T-cell (primary cell): ENCODE results near the gene ECSIT. TPM values are rescaled to one million over a fixed set of nuclear protein-coding genes. Genes with fewer than 3 reads are reported as not detected.

ENCODE experiments used
- ATAC-seq, 4 experiments: fragments of 200-7000 bp in 3 of 4; fragments of 150-1000 bp in 1 of 4; cut with Tn5 transposase; replicated peaks in 1 of 4; 1 replicate in 3 of 4; 2 replicates in 1 of 4; pipeline ENCODE4 v1.10.0; 2021; ENCODE audit warnings: moderate library complexity in 3 of 4, mild to moderate bottlenecking in 2 of 4, moderate number of reproducible peaks in 1 of 4
- CTCF ChIA-PET, 2 donors: fragments of 300-600 bp; sonication (Branson Sonifier 250); formaldehyde crosslinking; loops; one replicate each; lab custom pipeline; 2022; ENCODE audit warnings: antibody characterized with exemption in 2 of 2; lab: Charles Lee
- POLR2A ChIA-PET, 2 donors: fragments of 300-600 bp; sonication (Branson Sonifier 250); formaldehyde crosslinking; loops; one replicate each; lab custom pipeline; 2022; ENCODE audit warnings: antibody characterized with exemption in 2 of 2; lab: Charles Lee
- DNase-seq, 35 experiments: peaks; one replicate each; pipeline versions ENCODE4 v3.0.0 to v3.0.0-alpha.2; 2013 to 2023
- H3K27ac ChIP-seq: one replicate; pipeline ENCODE4 v1.5.1; 2013; ENCODE audit warnings: low read length
- H3K27me3 ChIP-seq, 2 experiments: replicated peaks in 1 of 2; 1 replicate in 1 of 2; 2 replicates in 1 of 2; pipeline versions ENCODE4 v1.6.1 to v1.7.0; 2013; ENCODE audit warnings: low read length in 1 of 2, mixed read lengths in 1 of 2; ENCODE audit not compliant: control insufficient read depth in 2 of 2, insufficient read depth in 2 of 2; ENCODE audit errors: extremely low read depth in 1 of 2
- H3K36me3 ChIP-seq, 2 donors: 1 replicate in 1 of 2; 2 replicates in 1 of 2; pipeline versions ENCODE4 v1.6.1 to v1.7.0; 2013; ENCODE audit warnings: low read length in 1 of 2; ENCODE audit not compliant: control insufficient read depth in 2 of 2, insufficient read depth in 1 of 2; ENCODE audit errors: extremely low read depth in 1 of 2
- H3K4me1 ChIP-seq, 2 experiments: 1 replicate in 1 of 2; 2 replicates in 1 of 2; pipeline versions ENCODE4 v1.6.1 to v1.7.0; 2013; ENCODE audit warnings: low read length in 2 of 2, mixed read lengths in 1 of 2; ENCODE audit not compliant: insufficient read depth in 2 of 2, control insufficient read depth in 1 of 2; ENCODE audit errors: extremely low read depth in 1 of 2
- H3K4me3 ChIP-seq, 2 donors: 1 replicate in 1 of 2; 2 replicates in 1 of 2; pipeline versions ENCODE4 v1.5.1 to v1.7.0; 2013; ENCODE audit warnings: mild to moderate bottlenecking in 2 of 2, low read length in 1 of 2, moderate library complexity in 1 of 2; ENCODE audit not compliant: control insufficient read depth in 1 of 2; ENCODE audit errors: extremely low read depth in 1 of 2
- H3K9me3 ChIP-seq: 2 replicates; pipeline ENCODE4 v1.7.0; 2013
- H3K27ac Mint-ChIP-seq, 2 donors: one replicate each; pipeline ENCODE4 v1.8.0; 2020 to 2021; ENCODE audit warnings: mild to moderate bottlenecking in 2 of 2, mixed read lengths in 2 of 2
- H3K27me3 Mint-ChIP-seq, 2 donors: one replicate each; pipeline ENCODE4 v1.8.0; 2021 to 2022; ENCODE audit warnings: mixed read lengths in 2 of 2
- H3K36me3 Mint-ChIP-seq: one replicate; pipeline ENCODE4 v1.8.0; 2021; ENCODE audit warnings: mixed read lengths
- H3K4me1 Mint-ChIP-seq, 3 donors: one replicate each; pipeline ENCODE4 v1.8.0; 2020 to 2022; ENCODE audit warnings: mixed read lengths in 3 of 3, mild to moderate bottlenecking in 1 of 3
- H3K4me3 Mint-ChIP-seq, 3 donors: one replicate each; pipeline ENCODE4 v1.8.0; 2020 to 2022; ENCODE audit warnings: mild to moderate bottlenecking in 3 of 3, mixed read lengths in 3 of 3, moderate library complexity in 3 of 3
- H3K9me3 Mint-ChIP-seq, 3 donors: one replicate each; pipeline ENCODE4 v1.8.0; 2020 to 2022; ENCODE audit warnings: mixed read lengths in 3 of 3
- WGBS: methylation state at CpG from one replicate; pipeline ENCODE4 v1.1.5; 2013; ENCODE audit warnings: missing lambda C conversion rate; ENCODE audit not compliant: insufficient coverage; 5-methylcytosine and 5-hydroxymethylcytosine counted together
- total RNA-seq, 35 experiments: library from RNA in 6 of 35; stranded (reverse) in 6 of 35; fragments of 120-200 nt in 1 of 35; gene quantifications; one replicate each; pipeline versions ENCODE4 v1.2.1 to v1.2.4 and lab custom pipeline; 2013 to 2026

ECSIT gene
- total RNA-seq, 5 donors from 2014 or later (not counting 1 experiment from before 2014, with no cell fraction given): 28.8 to 52.0 (median 48.4) TPM

DNA sequence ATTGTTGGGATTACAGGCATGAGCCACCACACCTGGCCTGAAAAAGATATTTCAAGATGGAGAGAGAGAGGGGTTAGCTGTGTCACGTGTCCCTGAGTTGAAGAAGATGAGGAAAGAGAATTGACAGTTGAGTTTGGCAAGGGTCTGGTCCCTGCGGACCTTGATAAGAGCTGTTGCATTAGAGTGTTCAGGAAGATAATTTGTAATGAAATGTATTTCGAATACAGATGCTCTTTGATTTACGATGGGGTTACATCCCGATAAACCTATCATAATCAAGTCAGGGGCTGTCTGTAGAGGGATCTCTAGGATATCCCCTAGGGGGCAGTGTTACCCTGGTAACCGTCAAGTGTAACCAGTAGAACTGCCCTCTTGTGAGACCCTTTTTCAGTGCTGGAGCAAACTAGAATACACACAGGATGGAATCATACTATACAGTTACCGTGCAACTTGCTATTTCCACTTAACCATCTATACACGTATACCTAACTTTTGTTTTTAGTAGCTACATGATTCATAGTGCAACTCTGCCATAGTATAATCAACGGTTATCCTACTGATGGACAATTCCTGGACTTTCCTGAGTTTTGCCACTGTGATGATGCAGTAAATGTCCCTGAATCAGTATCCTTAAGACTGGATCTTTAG lies 31.6 kb upstream of the ECSIT start:
- H3K27ac Mint-ChIP-seq: peak overlapping the region; percentile 13 to 42
- Histone ChIP-seq H3K4me1 (peaks cover 9 to 30% of the 10 kb centered on the region in 2 experiments), H3K36me3 (peaks cover 0 to under 1% of the 10 kb centered on the region in 2 donors), H3K9me3 (no peaks in the 10 kb centered on the region), H3K27me3 (no peaks in the 10 kb centered on the region), H3K27ac (no peak overlapping the region), H3K4me3 (no peak overlapping the region)
- H3K4me3 Mint-ChIP-seq: peak overlapping the region; percentile 63 to 98 (median 86)
- 18% methylated on average over 6 of the region's 9 CpGs for WGBS
- ATAC-seq (peak in 2 of 4 experiments; percentile 18 to 50), DNase-seq (peak in 32 of 35 experiments; percentile 18 to 83 (median 50))
- H3K4me1 Mint-ChIP-seq: peaks cover 39 to 43% (median 42%) of the 10 kb centered on the region in 3 donors
- H3K27me3 Mint-ChIP-seq: no peaks in the 10 kb centered on the region
- ChIA-PET CTCF (interaction anchor here (0.7 to 1.4 kb wide), 8 partner anchors 18 to 27 kb away, joined by 3 to 10 read pairs (median 4); no protein-coding TSS in a partner anchor), POLR2A (no interaction called here)
- no peaks in the 10 kb centered on the region for H3K9me3 Mint-ChIP-seq
- peaks cover 10% of the 10 kb centered on the region for H3K36me3 Mint-ChIP-seq

DNA sequence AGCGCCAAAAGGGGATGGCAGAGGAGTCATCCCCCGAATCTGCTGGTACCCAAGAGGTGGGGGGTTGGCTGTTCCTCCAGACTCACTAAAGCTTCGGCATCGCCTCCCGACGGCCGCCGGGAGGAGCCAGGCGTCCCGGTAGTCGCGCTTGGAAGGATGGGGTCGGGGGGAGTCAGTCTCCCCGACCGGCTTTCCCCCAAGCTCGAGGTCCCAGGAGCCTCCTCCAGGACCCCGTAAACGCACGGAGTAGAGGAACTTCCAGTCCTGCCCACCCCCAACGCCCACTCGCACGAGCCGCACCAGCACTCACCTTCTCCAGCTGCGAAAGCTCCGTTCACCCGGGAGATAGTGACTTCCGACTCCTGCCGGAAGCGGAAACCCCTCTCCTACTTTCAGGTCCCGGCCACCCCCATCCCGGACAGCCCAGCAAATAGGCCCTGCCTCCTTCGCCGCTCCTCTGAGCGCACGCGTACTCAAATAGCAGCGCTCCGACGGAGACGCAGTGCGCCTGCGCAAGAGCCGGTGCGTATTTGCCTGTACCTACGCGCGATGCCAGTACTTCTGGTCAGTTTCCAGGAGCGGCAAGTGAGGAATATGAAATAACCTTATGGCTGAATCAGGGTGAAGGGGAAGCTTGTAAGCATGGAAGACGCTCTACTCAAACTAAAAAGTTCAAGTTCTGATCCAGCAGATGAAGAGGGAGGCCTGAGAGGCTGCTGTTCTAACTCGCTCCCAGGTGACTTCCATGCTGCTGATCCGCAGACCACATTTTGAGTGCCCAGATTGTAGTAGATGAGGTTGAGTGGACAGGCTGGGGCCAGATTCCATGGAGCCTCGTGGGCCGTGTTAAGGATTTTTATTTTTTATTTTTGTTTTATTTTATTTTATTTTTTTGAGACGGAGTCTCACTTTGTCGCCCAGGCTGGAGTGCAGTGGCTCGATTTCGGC lies 30.2 kb upstream of the ECSIT start, which contains the start of gene ELOF1:
ELOF1 (minus strand) TSS at position 350 of the 948 bp plus-strand sequence. CDS start 4,883 bp downstream, outside the sequence.
- ChIA-PET POLR2A (interaction anchor here in 1 of 2 donors (0.6 to 0.7 kb wide), 2 partner anchors 12 to 620 kb away, joined by 3 to 7 read pairs; no protein-coding TSS in a partner anchor), CTCF (interaction anchor here (0.5 to 1.2 kb wide), 9 partner anchors 9 to 697 kb away, joined by 3 to 6 read pairs (median 3); partner anchors contain the start of gene ECSIT (in 1 of the 2))
- peaks cover 15% of the 10 kb centered on the region for H3K36me3 Mint-ChIP-seq
- peaks cover 9 to 35% of the 10 kb centered on the region in 2 experiments for H3K4me1 ChIP-seq
- H3K9me3 ChIP-seq: no peaks in the 10 kb centered on the region
- H3K9me3 Mint-ChIP-seq: no peaks in the 10 kb centered on the region
- no peaks in the 10 kb centered on the region for H3K27me3 ChIP-seq
- H3K27ac ChIP-seq: peak within 1 kb of the TSS; percentile 55
- peaks cover 43 to 48% (median 48%) of the 10 kb centered on the region in 3 donors for H3K4me1 Mint-ChIP-seq
- H3K27me3 Mint-ChIP-seq: no peaks in the 10 kb centered on the region
- under 1% methylated on average over 40 of the region's 57 CpGs for WGBS
- H3K36me3 ChIP-seq: peaks cover 3 to 11% of the 10 kb centered on the region in 2 donors
- ATAC-seq (peak; percentile 95 to 97 (median 96)), DNase-seq (peak; percentile 89 to 98 (median 93))
- peak within 1 kb of the TSS; percentile 85 to 87 for H3K27ac Mint-ChIP-seq
- peak within 1 kb of the TSS; percentile 82 to 90 for H3K4me3 ChIP-seq
- H3K4me3 Mint-ChIP-seq: peak within 1 kb of the TSS; percentile 86 to 98 (median 96)

DNA sequence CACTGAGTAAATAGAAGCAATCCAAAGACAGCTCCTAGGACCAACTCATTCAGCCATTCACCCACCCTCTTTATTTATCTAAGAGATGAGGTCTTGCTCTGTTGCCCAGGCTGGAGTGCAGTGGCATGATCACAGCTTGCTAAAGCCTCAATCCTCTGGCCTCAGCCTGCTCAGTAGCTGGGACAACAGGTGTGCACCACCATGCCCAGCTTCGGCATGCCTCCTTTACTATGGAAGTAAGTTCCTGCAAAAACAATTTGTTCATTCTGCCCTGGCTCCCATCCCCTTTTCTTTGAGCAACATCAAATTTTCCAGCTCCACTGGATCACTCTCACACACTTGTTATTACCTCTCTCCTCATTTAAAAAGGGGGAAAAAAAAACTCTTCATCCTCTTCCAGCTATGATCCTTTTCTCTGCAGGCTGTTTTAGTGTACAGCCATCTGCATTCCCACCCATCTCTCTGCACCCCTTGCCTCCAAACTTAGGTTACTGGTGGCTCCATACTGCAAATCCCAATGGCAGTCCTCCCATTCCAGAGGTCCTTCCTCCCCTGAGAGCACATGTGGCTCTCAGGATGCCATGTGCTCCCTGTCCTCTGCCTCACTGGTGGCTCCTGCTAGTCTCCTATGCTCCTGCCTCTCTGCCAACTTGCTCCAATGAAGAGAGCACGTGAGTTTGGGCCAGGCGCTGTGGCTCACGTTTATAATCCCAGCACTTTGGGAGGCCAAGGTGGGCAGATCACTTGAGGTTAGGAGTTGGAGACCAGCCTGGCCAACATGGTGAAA lies 27.9 kb upstream of the ECSIT start:
- Histone ChIP-seq H3K27ac (no peak overlapping the region), H3K27me3 (no peaks in the 10 kb centered on the region), H3K4me1 (peaks cover 9 to 44% of the 10 kb centered on the region in 2 experiments), H3K4me3 (no peak overlapping the region), H3K9me3 (no peaks in the 10 kb centered on the region), H3K36me3 (peaks cover 9 to 33% of the 10 kb centered on the region in 2 donors)
- no peaks in the 10 kb centered on the region for H3K9me3 Mint-ChIP-seq
- H3K27ac Mint-ChIP-seq: peak overlapping the region in 1 of 2 donors; percentile 3
- peaks cover 25% of the 10 kb centered on the region for H3K36me3 Mint-ChIP-seq
- DNase-seq (no peak), ATAC-seq (no peak)
- peaks cover 44 to 49% (median 48%) of the 10 kb centered on the region in 3 donors for H3K4me1 Mint-ChIP-seq
- WGBS: 80% methylated on average over 1 of the region's 4 CpGs
- no peaks in the 10 kb centered on the region for H3K27me3 Mint-ChIP-seq
- peak overlapping the region; percentile 64 to 96 (median 86) for H3K4me3 Mint-ChIP-seq
- CTCF ChIA-PET: no interaction called here
- POLR2A ChIA-PET: interaction anchor here in 1 of 2 donors (0.6 kb wide), 1 partner anchor 622 kb away, joined by 6 read pairs; no protein-coding TSS in a partner anchor

DNA sequence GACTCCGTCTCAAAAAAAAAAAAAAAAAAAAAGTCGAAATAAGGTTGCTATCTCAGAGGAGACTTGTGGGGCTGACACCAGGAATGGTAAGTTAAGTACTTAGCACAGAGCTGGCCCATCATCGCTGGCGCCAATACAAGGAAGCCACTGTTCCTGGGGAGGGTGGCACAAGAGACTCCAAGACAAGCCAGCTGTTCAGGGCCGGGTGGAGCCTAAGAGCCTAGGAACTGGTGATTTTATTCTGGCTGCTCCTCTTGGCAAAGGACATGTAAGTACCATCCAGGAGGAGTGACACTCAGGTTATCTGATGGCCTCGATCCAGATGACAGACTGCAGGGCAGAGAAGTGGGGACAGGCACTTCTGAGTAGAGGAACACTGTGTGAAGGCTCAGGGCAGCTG lies 26.3 kb upstream of the ECSIT start:
- Mint-ChIP-seq H3K36me3 (peaks cover 25% of the 10 kb centered on the region), H3K4me3 (peak overlapping the region in 2 of 3 donors; percentile 4 to 30)

DNA sequence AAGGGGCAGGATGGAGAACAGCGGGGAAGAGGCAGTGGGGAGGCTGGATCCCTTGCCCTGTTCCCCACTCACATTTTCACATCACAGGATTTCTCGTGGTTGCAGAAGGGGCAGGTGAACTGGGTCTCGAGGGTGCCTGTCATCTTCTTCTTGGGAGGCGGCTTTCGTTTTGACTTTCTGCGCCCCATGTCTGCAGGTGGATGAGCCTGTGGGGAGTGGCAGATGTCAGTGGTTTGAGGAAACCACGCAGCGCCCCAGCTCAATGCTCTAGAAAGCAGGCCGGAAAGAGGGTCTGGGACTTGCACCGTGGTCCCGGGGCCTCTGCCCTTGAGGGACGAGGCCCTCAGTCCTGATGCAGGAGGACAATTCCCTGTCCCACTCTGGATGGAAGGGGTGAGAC lies 25.2 kb upstream of the ECSIT start:
- Histone ChIP-seq H3K4me3 (no peak overlapping the region), H3K9me3 (no peaks in the 10 kb centered on the region), H3K27ac (no peak overlapping the region), H3K27me3 (no peaks in the 10 kb centered on the region), H3K4me1 (peaks cover 7 to 33% of the 10 kb centered on the region in 2 experiments), H3K36me3 (peaks cover 9 to 37% of the 10 kb centered on the region in 2 donors)
- no peak for ATAC-seq
- H3K36me3 Mint-ChIP-seq: peaks cover 25% of the 10 kb centered on the region
- peak overlapping the region; percentile 27 to 52 for H3K27ac Mint-ChIP-seq
- H3K9me3 Mint-ChIP-seq: no peaks in the 10 kb centered on the region
- WGBS: 38% methylated on average over 6 of the region's 12 CpGs
- ChIA-PET POLR2A (no interaction called here), CTCF (interaction anchor here in 1 of 2 donors (1.0 kb wide), 1 partner anchor 18 kb away, joined by 4 read pairs; no protein-coding TSS in a partner anchor)
- no peak overlapping the region for H3K4me3 Mint-ChIP-seq
- H3K27me3 Mint-ChIP-seq: no peaks in the 10 kb centered on the region
- no peak for DNase-seq
- H3K4me1 Mint-ChIP-seq: peaks cover 30 to 37% (median 37%) of the 10 kb centered on the region in 3 donors

More for the DNA sequence above, 26.3 kb upstream of the ECSIT start:
- Histone ChIP-seq H3K36me3 (peaks cover 9 to 37% of the 10 kb centered on the region in 2 donors), H3K9me3 (no peaks in the 10 kb centered on the region), H3K4me1 (peaks cover 7 to 42% of the 10 kb centered on the region in 2 experiments), H3K27ac (no peak overlapping the region), H3K27me3 (no peaks in the 10 kb centered on the region), H3K4me3 (no peak overlapping the region)
- Mint-ChIP-seq H3K4me1 (peaks cover 36 to 44% (median 42%) of the 10 kb centered on the region in 3 donors), H3K27ac (peak overlapping the region in 1 of 2 donors; percentile 19), H3K9me3 (no peaks in the 10 kb centered on the region), H3K27me3 (no peaks in the 10 kb centered on the region)
- ATAC-seq (no peak), DNase-seq (no peak)
- whole genome bisulfite sequencing: 89% methylated on average over 4 of the region's 6 CpGs
- ChIA-PET CTCF (no interaction called here), POLR2A (no interaction called here)
